Vagina (tissue), 2 donors: ENCODE results near the gene NARS2. TPM values are rescaled to one million over a fixed set of nuclear protein-coding genes. Genes with fewer than 3 reads are reported as not detected.

ENCODE experiments used
- DNase-seq, 2 donors: peaks; one replicate each; pipeline ENCODE4 v3.0.0-alpha.2; 2017; ENCODE audit errors: extremely low spot score in 2 of 2
- H3K27ac ChIP-seq: fragments of 200-600 bp; sonication (generic); one replicate; pipeline ENCODE4 v1.5.1; 2019
- H3K27me3 ChIP-seq: fragments of 200-600 bp; sonication (generic); one replicate; pipeline ENCODE4 v1.5.1; 2019
- H3K36me3 ChIP-seq, 2 donors: fragments of 200-600 bp; sonication (generic); one replicate each; pipeline ENCODE4 v1.5.1; 2017 to 2019
- H3K4me1 ChIP-seq: fragments of 200-600 bp; sonication (generic); one replicate; pipeline ENCODE4 v1.5.1; 2019
- H3K4me3 ChIP-seq, 2 donors: fragments of 200-600 bp; sonication (generic); 1 replicate in 1 of 2; 2 replicates in 1 of 2; pipeline ENCODE4 v1.5.1; 2016 to 2019
- H3K9me3 ChIP-seq: fragments of 200-600 bp; sonication (generic); one replicate; pipeline ENCODE4 v1.5.1; 2019
- CTCF ChIP-seq, 3 experiments: fragments of 450-650 bp in 2 of 3; fragments of 200-600 bp in 1 of 3; sonication (generic) in 1 of 3; IDR thresholded peaks; one replicate each; pipeline ENCODE4 v1.5.1; 2017 to 2019; ENCODE audit warnings: antibody characterized with exemption in 3 of 3, mild to moderate bottlenecking in 2 of 3, moderate library complexity in 2 of 3
- POLR2A ChIP-seq, 2 donors: fragments of 450-650 bp; IDR thresholded peaks; one replicate each; pipeline ENCODE4 v1.6.1; 2017; ENCODE audit warnings: antibody characterized with exemption in 2 of 2, mild to moderate bottlenecking in 2 of 2, moderate library complexity in 2 of 2
- POLR2AphosphoS5 ChIP-seq, 2 donors: sonication (generic); formaldehyde crosslinking; IDR thresholded peaks; one replicate each; pipeline ENCODE4 v1.9.0; 2017; ENCODE audit warnings: antibody characterized with exemption in 2 of 2, mild to moderate bottlenecking in 2 of 2, low read depth in 1 of 2; ENCODE audit not compliant: insufficient read depth in 1 of 2
- intact Hi-C: fragments of 100-400 bp; cut with DNase I; formaldehyde crosslinking; loops from one replicate; pipeline ENCODE4 v1.15.1; 2023
- total RNA-seq: library from RNA; depleted of rRNA; stranded (reverse); fragments of >200 nt; gene quantifications from one replicate; pipeline ENCODE4 v1.2.3, GENCODE V29; 2016

Gene NARS2
- total RNA-seq, 1 donor from 2014 or later, result 13.5 TPM

GRCh38 chr11:78535920-78536319 lies 38.7 kb downstream of the NARS2 start:
- no peak overlapping the region for H3K4me3 ChIP-seq
- TF ChIP-seq POLR2A (IDR thresholded peaks at IDR 0.05), result no peak
- TF ChIP-seq POLR2AphosphoS5 (IDR thresholded peaks at IDR 0.05; ENCODE audit: insufficient read depth in 1 of 2, low read depth in 1 of 2), result no peak
- no peak for TF ChIP-seq CTCF (IDR thresholded peaks at IDR 0.05)
- intact Hi-C loops, result no loop called here

GRCh38 chr11:78535027-78535426 lies 39.6 kb downstream of the NARS2 start:
- Histone ChIP-seq H3K4me1 (no peaks in the 10 kb centered on the region), H3K4me3 (no peak overlapping the region), H3K27ac (no peak overlapping the region), H3K36me3 (no peaks in the 10 kb centered on the region), H3K27me3 (no peaks in the 10 kb centered on the region), H3K9me3 (no peaks in the 10 kb centered on the region)
- intact Hi-C loops, result no loop called here
- TF ChIP-seq CTCF (IDR thresholded peaks at IDR 0.05), result no peak
- no peak for TF ChIP-seq POLR2AphosphoS5 (IDR thresholded peaks at IDR 0.05; ENCODE audit: insufficient read depth in 1 of 2, low read depth in 1 of 2)
- TF ChIP-seq POLR2A (IDR thresholded peaks at IDR 0.05), result no peak
- DNase-seq, result no peak

More at GRCh38 chr11:78535920-78536319, 38.7 kb downstream of the NARS2 start:
- H3K27me3 ChIP-seq, result no peaks in the 10 kb centered on the region
- no peak for DNase-seq
- no peaks in the 10 kb centered on the region for H3K9me3 ChIP-seq
- H3K27ac ChIP-seq, result no peak overlapping the region
- no peaks in the 10 kb centered on the region for H3K4me1 ChIP-seq
- no peaks in the 10 kb centered on the region for H3K36me3 ChIP-seq

GRCh38 chr11:78533399-78533798 lies 41.3 kb downstream of the NARS2 start:
- H3K27me3 ChIP-seq, result no peaks in the 10 kb centered on the region
- no peaks in the 10 kb centered on the region for H3K36me3 ChIP-seq
- no peaks in the 10 kb centered on the region for H3K9me3 ChIP-seq
- intact Hi-C loops, result no loop called here
- H3K27ac ChIP-seq, result no peak overlapping the region
- no peak overlapping the region for H3K4me3 ChIP-seq
- TF ChIP-seq POLR2A (IDR thresholded peaks at IDR 0.05) (no peak), CTCF (IDR thresholded peaks at IDR 0.05) (no peak), POLR2AphosphoS5 (IDR thresholded peaks at IDR 0.05; ENCODE audit: insufficient read depth in 1 of 2, low read depth in 1 of 2) (no peak)
- DNase-seq, result no peak
- no peaks in the 10 kb centered on the region for H3K4me1 ChIP-seq

GRCh38 chr11:78532991-78533390 lies 41.7 kb downstream of the NARS2 start:
- no peak overlapping the region for H3K4me3 ChIP-seq

More at GRCh38 chr11:78532991-78533390, 41.7 kb downstream of the NARS2 start:
- intact Hi-C loops, result no loop called here
- no peaks in the 10 kb centered on the region for H3K4me1 ChIP-seq
- DNase-seq, result no peak
- H3K27me3 ChIP-seq, result no peaks in the 10 kb centered on the region
- no peak for TF ChIP-seq POLR2A (IDR thresholded peaks at IDR 0.05)
- TF ChIP-seq CTCF (IDR thresholded peaks at IDR 0.05), result no peak
- TF ChIP-seq POLR2AphosphoS5 (IDR thresholded peaks at IDR 0.05; ENCODE audit: insufficient read depth in 1 of 2, low read depth in 1 of 2), result no peak
- no peaks in the 10 kb centered on the region for H3K36me3 ChIP-seq
- H3K27ac ChIP-seq, result no peak overlapping the region
- no peaks in the 10 kb centered on the region for H3K9me3 ChIP-seq
